NCI-H1092 (cell line): ENCODE measurements around the gene ISM2.

ENCODE experiments used
- DNase-seq: peaks from one replicate; lab custom pipeline; 2025; lab: John Stamatoyannopoulos, UW

The ISM2 gene

GRCh38 chr14:77507762-77508161 lies 9.1 kb upstream of the ISM2 start:
- DNase-seq = no peak

- DNase-seq = no peak
These were observed 6.4 kb upstream of the ISM2 start for GRCh38 chr14:77505031-77505430.

- DNase-seq = no peak
These were observed 4.5 kb upstream of the ISM2 start for GRCh38 chr14:77503138-77503537.

- DNase-seq = no peak
These were observed 3.6 kb upstream of the ISM2 start for GRCh38 chr14:77502109-77502782.

GRCh38 chr14:77498984-77499527 lies 440 bp upstream of the ISM2 start:
- DNase-seq = no peak

GRCh38 chr14:77495334-77495733 lies 3.3 kb downstream of the ISM2 start:
- no peak for DNase-seq

- DNase-seq = no peak
These were observed 7.6 kb downstream of the ISM2 start for GRCh38 chr14:77491056-77491455.

- DNase-seq = no peak
These were observed 8.1 kb downstream of the ISM2 start for GRCh38 chr14:77490347-77490986.

- DNase-seq = no peak
These were observed 9.6 kb downstream of the ISM2 start for GRCh38 chr14:77489041-77489440.

GRCh38 chr14:77488558-77488957 lies 10.1 kb downstream of the ISM2 start:
- DNase-seq = no peak

- DNase-seq = no peak
These were observed 12.5 kb downstream of the ISM2 start for GRCh38 chr14:77485901-77486678.

GRCh38 chr14:77485256-77485655 lies 13.4 kb downstream of the ISM2 start:
- no peak for DNase-seq

- no peak for DNase-seq
These were observed 16.2 kb downstream of the ISM2 start for GRCh38 chr14:77482422-77482821.

GRCh38 chr14:77478796-77479195 lies 19.8 kb downstream of the ISM2 start:
- no peak for DNase-seq

GRCh38 chr14:77478029-77478428 lies 20.6 kb downstream of the ISM2 start:
- no peak for DNase-seq

GRCh38 chr14:77475432-77476115 lies 23.0 kb downstream of the ISM2 start:
- no peak for DNase-seq

GRCh38 chr14:77474479-77475177 lies 24.0 kb downstream of the ISM2 start:
- DNase-seq = no peak

GRCh38 chr14:77473921-77474320 lies 24.7 kb downstream of the ISM2 start:
- DNase-seq = no peak

- no peak for DNase-seq
These were observed 28.3 kb downstream of the ISM2 start for GRCh38 chr14:77470224-77470870.

- DNase-seq = no peak
These were observed 29.1 kb downstream of the ISM2 start for GRCh38 chr14:77469539-77469938.

GRCh38 chr14:77469067-77469505 lies 29.5 kb downstream of the ISM2 start:
- no peak for DNase-seq
